Measurements from ENCODE around the gene OTOL1.

- TF ChIP-seq CTCF (conservative IDR thresholded peaks at IDR 0.05; ENCODE audit: low read length) (no peak), EZH2phosphoT487 (IDR thresholded peaks at IDR 0.05; ENCODE audit: borderline replicate concordance, low read depth, low read length) (no peak)
Observed at GRCh38 chr3:161531930-161532329, 35.3 kb downstream of the OTOL1 start.

Measured in OCI-LY7 (cell line).